Vagina (tissue), 2 donors: ENCODE results near the gene NXT1.

Experiments
- POLR2A ChIP-seq, 2 donors: fragments of 450-650 bp; IDR thresholded peaks; one replicate each; pipeline ENCODE4 v1.6.1; 2017; ENCODE audit warnings: antibody characterized with exemption in 2 of 2, mild to moderate bottlenecking in 2 of 2, moderate library complexity in 2 of 2
- TF ChIP-seq, protein P1 (sequence below), 3 experiments: fragments of 450-650 bp in 2 of 3; fragments of 200-600 bp in 1 of 3; sonication (generic) in 1 of 3; IDR thresholded peaks; one replicate each; pipeline ENCODE4 v1.5.1; 2017 to 2019; ENCODE audit warnings: antibody characterized with exemption in 3 of 3, mild to moderate bottlenecking in 2 of 3, moderate library complexity in 2 of 3

DNA sequence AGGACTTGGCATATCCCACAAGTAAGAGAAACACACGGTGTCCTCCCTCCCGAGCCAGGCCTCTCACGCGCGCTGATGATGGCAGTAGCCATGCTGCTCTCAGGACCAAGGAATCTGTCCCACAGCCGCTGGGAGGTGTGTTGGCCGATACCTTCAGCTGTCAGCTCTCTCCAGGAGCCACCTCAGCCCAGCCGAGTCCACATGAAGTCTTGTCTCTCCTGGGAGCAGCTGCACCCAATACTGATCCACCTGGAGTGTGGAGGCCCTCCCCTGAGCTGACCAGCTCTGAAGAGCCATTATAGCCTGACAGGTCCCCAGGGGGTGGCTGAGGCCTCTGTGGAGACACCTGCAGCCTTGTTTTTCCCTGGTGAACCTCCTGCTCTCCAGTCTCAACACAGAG lies 23.8 kb upstream of the NXT1 start:
- TF ChIP-seq POLR2A (IDR thresholded peaks at IDR 0.05), result no peak
- TF ChIP-seq, protein P1, sequence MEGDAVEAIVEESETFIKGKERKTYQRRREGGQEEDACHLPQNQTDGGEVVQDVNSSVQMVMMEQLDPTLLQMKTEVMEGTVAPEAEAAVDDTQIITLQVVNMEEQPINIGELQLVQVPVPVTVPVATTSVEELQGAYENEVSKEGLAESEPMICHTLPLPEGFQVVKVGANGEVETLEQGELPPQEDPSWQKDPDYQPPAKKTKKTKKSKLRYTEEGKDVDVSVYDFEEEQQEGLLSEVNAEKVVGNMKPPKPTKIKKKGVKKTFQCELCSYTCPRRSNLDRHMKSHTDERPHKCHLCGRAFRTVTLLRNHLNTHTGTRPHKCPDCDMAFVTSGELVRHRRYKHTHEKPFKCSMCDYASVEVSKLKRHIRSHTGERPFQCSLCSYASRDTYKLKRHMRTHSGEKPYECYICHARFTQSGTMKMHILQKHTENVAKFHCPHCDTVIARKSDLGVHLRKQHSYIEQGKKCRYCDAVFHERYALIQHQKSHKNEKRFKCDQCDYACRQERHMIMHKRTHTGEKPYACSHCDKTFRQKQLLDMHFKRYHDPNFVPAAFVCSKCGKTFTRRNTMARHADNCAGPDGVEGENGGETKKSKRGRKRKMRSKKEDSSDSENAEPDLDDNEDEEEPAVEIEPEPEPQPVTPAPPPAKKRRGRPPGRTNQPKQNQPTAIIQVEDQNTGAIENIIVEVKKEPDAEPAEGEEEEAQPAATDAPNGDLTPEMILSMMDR (IDR thresholded peaks at IDR 0.05), result no peak
